Peyer's patch (tissue), 4 donors: ENCODE results near the gene PCDHGC3. TPM values are rescaled to one million over a fixed set of nuclear protein-coding genes. Genes with fewer than 3 reads are reported as not detected.

ENCODE experiments used
- DNase-seq, 3 donors: peaks; one replicate each; pipeline ENCODE4 v3.0.0-alpha.2; 2017 to 2019
- H3K27ac ChIP-seq, 4 donors: fragments of 200-600 bp; sonication (generic); one replicate each; pipeline ENCODE4 v1.5.1; 2016 to 2019
- H3K27me3 ChIP-seq, 2 donors: fragments of 200-600 bp; sonication (generic); one replicate each; pipeline ENCODE4 v1.5.1; 2019
- H3K36me3 ChIP-seq, 3 donors: fragments of 200-600 bp; sonication (generic); one replicate each; pipeline ENCODE4 v1.5.1; 2016 to 2019
- H3K4me1 ChIP-seq, 4 donors: fragments of 200-600 bp; sonication (generic); one replicate each; pipeline ENCODE4 v1.5.1; 2016 to 2019
- H3K4me3 ChIP-seq, 4 donors: fragments of 200-600 bp; sonication (generic); 1 replicate in 3 of 4; 2 replicates in 1 of 4; pipeline ENCODE4 v1.5.1; 2016 to 2019; ENCODE audit warnings: mild to moderate bottlenecking in 1 of 4
- H3K9me3 ChIP-seq, 4 donors: fragments of 200-600 bp; sonication (generic); one replicate each; pipeline ENCODE4 v1.5.1; 2016 to 2019; ENCODE audit warnings: mild to moderate bottlenecking in 1 of 4
- POLR2A ChIP-seq, 2 donors: fragments of 450-650 bp; IDR thresholded peaks; one replicate each; pipeline ENCODE4 v1.5.1; 2017; ENCODE audit warnings: antibody characterized with exemption in 2 of 2, mild to moderate bottlenecking in 2 of 2, moderate library complexity in 2 of 2
- total RNA-seq, 4 donors: library from RNA; depleted of rRNA; stranded (reverse); fragments of >200 nt; gene quantifications; one replicate each; pipeline ENCODE4 v1.1.0, GENCODE V29; 2016
- TF ChIP-seq, protein P1 (sequence below), 6 experiments: fragments of 450-650 bp in 4 of 6; fragments of 200-600 bp in 2 of 6; sonication (generic) in 1 of 6; IDR thresholded peaks; one replicate each; pipeline ENCODE4 v1.5.1; 2017 to 2019; ENCODE audit warnings: antibody characterized with exemption in 6 of 6, mild to moderate bottlenecking in 3 of 6, moderate library complexity in 1 of 6

Gene PCDHGC3
- total RNA-seq, 4 donors from 2014 or later: 10.2 to 29.7 (median 16.7) TPM

DNA sequence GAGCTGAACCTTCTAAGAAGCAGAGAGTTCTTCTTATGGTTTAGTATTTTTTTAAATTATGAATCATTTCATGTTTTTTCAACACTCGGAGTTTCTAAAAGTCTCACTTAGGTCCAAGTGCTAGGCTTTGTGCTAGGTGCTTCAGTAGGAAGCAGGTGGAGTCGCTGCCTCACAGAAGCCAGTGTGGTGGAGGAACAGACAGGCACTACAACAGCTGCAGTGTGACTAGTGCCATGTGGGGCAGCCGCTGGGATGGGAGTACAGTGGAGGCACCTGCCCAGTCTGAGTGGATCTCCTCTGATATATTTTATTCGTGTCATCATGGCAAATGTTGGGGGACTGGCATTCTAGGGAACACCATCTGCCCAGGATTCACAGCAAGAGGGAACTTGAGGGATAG, 28.4 kb downstream of the PCDHGC3 start:
- Histone ChIP-seq H3K36me3 (no peaks in the 10 kb centered on the region), H3K27me3 (no peaks in the 10 kb centered on the region), H3K9me3 (no peaks in the 10 kb centered on the region), H3K4me3 (no peak overlapping the region), H3K27ac (no peak overlapping the region), H3K4me1 (peaks cover 0 to 15% (median 11%) of the 10 kb centered on the region in 4 donors)
- TF ChIP-seq, protein P1, sequence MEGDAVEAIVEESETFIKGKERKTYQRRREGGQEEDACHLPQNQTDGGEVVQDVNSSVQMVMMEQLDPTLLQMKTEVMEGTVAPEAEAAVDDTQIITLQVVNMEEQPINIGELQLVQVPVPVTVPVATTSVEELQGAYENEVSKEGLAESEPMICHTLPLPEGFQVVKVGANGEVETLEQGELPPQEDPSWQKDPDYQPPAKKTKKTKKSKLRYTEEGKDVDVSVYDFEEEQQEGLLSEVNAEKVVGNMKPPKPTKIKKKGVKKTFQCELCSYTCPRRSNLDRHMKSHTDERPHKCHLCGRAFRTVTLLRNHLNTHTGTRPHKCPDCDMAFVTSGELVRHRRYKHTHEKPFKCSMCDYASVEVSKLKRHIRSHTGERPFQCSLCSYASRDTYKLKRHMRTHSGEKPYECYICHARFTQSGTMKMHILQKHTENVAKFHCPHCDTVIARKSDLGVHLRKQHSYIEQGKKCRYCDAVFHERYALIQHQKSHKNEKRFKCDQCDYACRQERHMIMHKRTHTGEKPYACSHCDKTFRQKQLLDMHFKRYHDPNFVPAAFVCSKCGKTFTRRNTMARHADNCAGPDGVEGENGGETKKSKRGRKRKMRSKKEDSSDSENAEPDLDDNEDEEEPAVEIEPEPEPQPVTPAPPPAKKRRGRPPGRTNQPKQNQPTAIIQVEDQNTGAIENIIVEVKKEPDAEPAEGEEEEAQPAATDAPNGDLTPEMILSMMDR (IDR thresholded peaks at IDR 0.05): no peak
- no peak for TF ChIP-seq POLR2A (IDR thresholded peaks at IDR 0.05)
- DNase-seq: no peak

DNA sequence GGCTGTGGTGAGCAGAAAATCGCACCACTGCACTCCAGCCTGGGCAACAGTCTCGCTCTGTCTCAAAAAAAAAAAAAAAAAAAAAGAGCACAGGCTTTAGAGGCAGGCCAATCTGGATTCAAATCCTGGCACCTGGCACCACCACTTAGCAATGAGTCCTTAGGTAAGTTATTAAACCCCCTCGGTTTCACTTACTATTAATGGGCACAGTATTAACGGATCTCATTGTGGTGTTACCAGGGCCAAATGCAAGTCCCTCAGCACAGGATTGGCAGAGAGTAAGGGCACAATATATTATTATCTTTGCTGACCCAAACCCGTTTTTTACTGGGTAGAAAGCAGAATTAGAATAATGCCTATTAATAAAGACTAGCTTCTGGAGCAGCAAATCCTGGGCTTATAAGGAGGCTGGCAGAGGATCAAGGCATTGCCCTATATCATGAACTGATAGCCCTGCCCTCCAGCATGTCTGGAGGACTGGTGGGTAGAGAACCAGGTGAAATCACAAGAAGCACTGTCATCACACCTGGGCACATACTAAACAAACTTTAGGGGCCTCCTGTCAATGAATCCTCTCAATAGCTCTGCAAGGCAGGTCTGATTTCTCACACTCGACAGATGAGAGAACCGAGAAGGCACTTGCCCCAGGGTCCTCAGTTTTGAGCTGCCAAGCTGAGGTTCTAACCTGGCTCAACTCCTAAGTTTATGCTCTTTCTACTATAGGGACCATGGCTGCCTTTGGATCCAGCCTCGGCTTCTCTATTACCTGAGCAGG, 30.8 kb downstream of the PCDHGC3 start:
- no peak overlapping the region for H3K4me3 ChIP-seq
- H3K9me3 ChIP-seq: no peaks in the 10 kb centered on the region
- no peak for DNase-seq
- peaks cover 0 to 20% (median 16%) of the 10 kb centered on the region in 4 donors for H3K4me1 ChIP-seq
- H3K36me3 ChIP-seq: peaks cover 0 to 6% (median 0%) of the 10 kb centered on the region in 3 donors
- H3K27me3 ChIP-seq: no peaks in the 10 kb centered on the region
- peak overlapping the region in 3 of 4 donors; percentile 68 to 81 (median 69) for H3K27ac ChIP-seq
- TF ChIP-seq POLR2A (IDR thresholded peaks at IDR 0.05): no peak

DNA sequence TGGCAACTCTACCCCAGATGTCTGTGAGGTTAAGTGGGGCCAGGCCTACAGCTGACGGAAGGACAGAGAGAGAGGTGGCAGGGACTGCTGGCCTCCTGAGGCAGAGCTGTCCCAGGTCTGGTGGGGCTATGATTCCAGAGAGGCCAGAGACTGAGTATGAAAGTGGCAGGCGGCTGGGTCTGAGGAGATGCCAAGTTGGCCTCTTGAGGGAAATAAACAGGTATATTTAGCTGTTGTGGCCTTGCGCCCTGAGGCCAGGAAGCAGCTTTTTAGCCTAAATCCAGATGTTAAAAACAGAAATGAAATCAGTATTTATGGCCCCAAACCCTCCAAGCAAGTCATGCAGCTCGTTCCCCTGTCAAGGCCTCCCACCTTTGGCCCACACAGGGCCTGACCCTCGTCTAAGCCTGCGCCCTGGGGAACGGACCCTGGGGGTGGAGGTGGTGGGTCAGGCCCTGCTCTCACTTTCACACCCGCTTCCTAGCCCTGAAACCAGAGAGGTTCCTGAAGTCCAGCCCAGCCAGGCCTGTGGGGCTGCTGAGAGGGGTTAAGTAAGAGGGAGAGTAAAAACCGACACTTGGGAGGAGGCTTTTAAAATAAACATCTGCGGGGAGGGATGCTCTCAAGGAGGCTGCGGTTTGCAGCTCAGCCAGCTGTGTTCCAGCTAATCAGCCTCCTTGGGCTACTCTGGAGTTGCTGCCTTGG, 31.8 kb downstream of the PCDHGC3 start:
- no peak for DNase-seq
- H3K27ac ChIP-seq: peak overlapping the region; percentile 68 to 81 (median 75)
- no peaks in the 10 kb centered on the region for H3K27me3 ChIP-seq
- peaks cover 0 to 27% (median 16%) of the 10 kb centered on the region in 4 donors for H3K4me1 ChIP-seq
- TF ChIP-seq POLR2A (IDR thresholded peaks at IDR 0.05): no peak
- TF ChIP-seq, protein P1 (IDR thresholded peaks at IDR 0.05): no peak
- peaks cover 0 to 6% (median 0%) of the 10 kb centered on the region in 3 donors for H3K36me3 ChIP-seq
- no peaks in the 10 kb centered on the region for H3K9me3 ChIP-seq
- no peak overlapping the region for H3K4me3 ChIP-seq

DNA sequence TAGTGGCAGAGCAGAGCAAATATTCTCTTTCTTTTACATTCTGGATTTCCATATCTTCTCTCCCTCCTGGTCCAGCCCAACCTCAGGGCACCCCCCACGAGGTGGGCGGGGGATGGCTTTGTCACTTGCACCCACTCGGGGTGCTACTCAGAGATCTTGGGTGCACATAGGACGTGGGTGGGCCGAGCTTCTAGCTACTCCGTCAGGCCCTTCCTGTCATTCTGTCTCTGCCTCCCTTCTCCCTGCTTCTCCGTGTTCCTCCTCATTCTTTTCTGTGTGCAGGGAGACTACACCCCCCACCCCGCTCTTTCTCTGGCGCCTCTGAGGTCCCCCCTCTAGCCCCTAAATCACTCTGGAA, 32.7 kb downstream of the PCDHGC3 start:
- Histone ChIP-seq H3K36me3 (peaks cover 0 to 6% (median 0%) of the 10 kb centered on the region in 3 donors), H3K27ac (peak overlapping the region; percentile 68 to 81 (median 75)), H3K27me3 (no peaks in the 10 kb centered on the region), H3K9me3 (no peaks in the 10 kb centered on the region), H3K4me1 (peaks cover 0 to 27% (median 16%) of the 10 kb centered on the region in 4 donors), H3K4me3 (peak overlapping the region; percentile 1 to 20 (median 17))
- DNase-seq: no peak
- TF ChIP-seq, protein P1 (IDR thresholded peaks at IDR 0.05): no peak
- TF ChIP-seq POLR2A (IDR thresholded peaks at IDR 0.05): no peak

DNA sequence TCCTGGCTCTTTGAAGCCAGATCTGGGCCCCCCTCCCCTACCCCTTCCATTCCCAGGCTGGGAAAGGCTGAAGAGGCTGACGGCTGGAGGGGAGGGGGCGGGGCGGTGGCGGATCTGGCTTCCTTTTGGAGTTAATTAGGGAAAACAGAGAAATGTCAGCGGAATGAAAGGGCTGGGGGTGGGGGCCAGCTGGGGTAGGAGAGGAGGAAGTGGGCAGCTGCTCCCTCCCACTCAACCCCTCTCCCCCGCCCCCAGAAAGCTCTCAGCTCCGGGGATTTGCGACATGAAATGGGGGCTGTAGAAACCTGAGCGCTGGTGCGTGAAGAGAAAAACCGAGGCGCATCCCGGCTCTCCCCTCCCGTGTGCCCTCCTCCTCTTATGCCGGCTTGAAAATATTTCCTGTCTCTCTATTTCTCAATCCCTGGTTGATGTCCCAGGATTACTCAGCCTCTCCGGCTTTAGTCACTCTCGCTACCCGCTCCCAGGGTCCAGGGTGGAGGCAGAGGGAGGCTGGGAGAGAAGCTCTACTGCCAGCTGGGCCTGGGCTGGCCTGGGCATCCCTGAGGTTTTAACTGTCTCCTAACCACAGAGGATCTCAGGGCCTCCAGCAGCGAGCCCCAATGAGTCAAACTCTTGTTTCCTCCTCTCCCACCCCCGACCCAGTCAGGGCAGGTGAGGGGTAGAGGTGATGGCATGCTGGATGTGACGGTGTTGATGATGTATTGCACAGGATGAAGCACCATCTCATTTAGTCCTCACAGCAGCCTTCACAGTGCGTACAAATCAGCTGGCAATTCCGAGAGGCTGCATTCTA, 33.2 kb downstream of the PCDHGC3 start:
- peaks cover 0 to 6% (median 0%) of the 10 kb centered on the region in 3 donors for H3K36me3 ChIP-seq
- no peaks in the 10 kb centered on the region for H3K27me3 ChIP-seq
- H3K4me3 ChIP-seq: peak overlapping the region; percentile 1 to 20 (median 17)
- H3K9me3 ChIP-seq: no peaks in the 10 kb centered on the region
- peaks cover 0 to 27% (median 18%) of the 10 kb centered on the region in 4 donors for H3K4me1 ChIP-seq
- peak overlapping the region; percentile 68 to 81 (median 75) for H3K27ac ChIP-seq
- peak in 2 of 3 donors; percentile 29 to 55 for DNase-seq
- TF ChIP-seq, protein P1 (IDR thresholded peaks at IDR 0.05): no peak
- no peak for TF ChIP-seq POLR2A (IDR thresholded peaks at IDR 0.05)
